ENCODE data around the gene RNU6-7.

Gene RNU6-7

DNA sequence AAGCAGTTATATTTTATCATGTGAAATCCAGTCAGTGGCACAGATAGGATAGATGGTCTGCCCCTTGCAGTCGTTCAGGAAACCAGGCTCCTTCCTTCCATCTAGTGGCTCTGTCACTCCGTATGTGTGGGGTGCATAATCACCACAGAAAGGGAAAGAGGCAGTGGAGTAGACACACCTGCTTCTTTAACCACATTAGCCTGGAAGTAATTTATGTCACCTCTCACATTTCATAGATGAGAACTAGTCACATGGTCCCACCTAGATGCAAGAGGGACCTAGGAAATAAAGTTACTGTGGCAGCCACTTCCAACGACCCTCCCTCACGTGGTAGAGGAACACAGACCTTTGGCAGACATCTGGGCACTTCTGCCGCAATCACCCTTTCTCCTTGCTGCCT is 15.5 kb downstream of the RNU6-7 start:
- no peak for DNase-seq
- TF ChIP-seq POLR2A (IDR thresholded peaks at IDR 0.05; ENCODE audit: low read length): no peak
- no peak for TF ChIP-seq GATA1 (IDR thresholded peaks at IDR 0.05; ENCODE audit: low read depth, low read length)

- peak; percentile 12 to 33 for DNase-seq
Observed at GRCh38 chr14:32224737-32225377, 23.0 kb downstream of the RNU6-7 start.

GRCh38 chr14:32225378-32225920 is 23.6 kb downstream of the RNU6-7 start:
- TF ChIP-seq POLR2A (IDR thresholded peaks at IDR 0.05; ENCODE audit: low read length) (no peak), GATA1 (IDR thresholded peaks at IDR 0.05; ENCODE audit: low read depth, low read length) (no peak)
- DNase-seq: no peak

More at GRCh38 chr14:32224737-32225377, 23.0 kb downstream of the RNU6-7 start:
- no peak for TF ChIP-seq POLR2A (IDR thresholded peaks at IDR 0.05; ENCODE audit: low read length)
- TF ChIP-seq GATA1 (IDR thresholded peaks at IDR 0.05; ENCODE audit: low read depth, low read length): no peak

DNA sequence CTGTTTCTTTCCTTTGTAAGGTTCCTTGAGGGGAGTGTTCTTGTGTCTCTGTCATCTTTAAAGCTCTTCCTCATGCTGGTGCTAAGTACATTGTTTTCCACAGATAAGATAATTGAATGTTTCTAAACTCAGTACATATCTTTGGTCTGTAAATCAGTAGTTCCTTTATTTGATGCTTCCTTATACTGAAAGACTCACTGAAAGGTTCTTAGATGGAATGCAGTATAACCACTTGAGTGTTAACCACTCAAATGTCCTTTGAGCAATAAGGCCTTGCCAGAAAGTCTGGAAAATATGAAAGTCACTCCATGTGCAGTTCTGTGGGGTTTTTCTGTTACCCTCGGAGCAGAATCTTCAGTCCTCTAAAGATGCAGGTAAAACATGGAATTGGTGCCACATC is 24.2 kb downstream of the RNU6-7 start:
- TF ChIP-seq GATA1 (IDR thresholded peaks at IDR 0.05; ENCODE audit: low read depth, low read length) (no peak), POLR2A (IDR thresholded peaks at IDR 0.05; ENCODE audit: low read length) (no peak)
- no peak for DNase-seq

DNA sequence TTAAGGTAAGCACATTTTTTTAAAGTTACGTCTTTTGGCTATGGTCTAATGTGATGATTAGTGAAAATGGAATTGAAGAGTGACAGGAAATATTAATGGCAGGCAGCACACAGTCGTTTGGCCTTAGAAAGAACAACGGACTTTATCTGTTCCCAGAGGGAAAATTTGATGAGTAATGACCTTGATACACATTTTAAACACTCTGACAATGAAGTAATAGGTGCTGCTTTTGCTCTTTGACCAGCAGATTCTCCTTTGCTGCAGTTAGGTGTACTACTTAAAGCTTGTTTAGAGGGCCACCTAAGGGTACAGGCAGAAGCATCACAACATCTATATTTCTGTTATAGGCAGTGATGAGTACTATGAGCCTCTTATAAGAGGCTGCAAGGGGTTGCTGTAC is 28.3 kb downstream of the RNU6-7 start:
- no peak for DNase-seq
- TF ChIP-seq GATA1 (IDR thresholded peaks at IDR 0.05; ENCODE audit: low read depth, low read length) (no peak), POLR2A (IDR thresholded peaks at IDR 0.05; ENCODE audit: low read length) (no peak)

- DNase-seq: no peak
- TF ChIP-seq GATA1 (IDR thresholded peaks at IDR 0.05; ENCODE audit: low read depth, low read length) (no peak), POLR2A (IDR thresholded peaks at IDR 0.05; ENCODE audit: low read length) (no peak)
Observed at GRCh38 chr14:32230695-32231280, 28.9 kb downstream of the RNU6-7 start.

GRCh38 chr14:32232481-32232880 is 30.6 kb downstream of the RNU6-7 start:
- TF ChIP-seq GATA1 (IDR thresholded peaks at IDR 0.05; ENCODE audit: low read depth, low read length) (no peak), POLR2A (IDR thresholded peaks at IDR 0.05; ENCODE audit: low read length) (no peak)
- DNase-seq: no peak

- TF ChIP-seq POLR2A (IDR thresholded peaks at IDR 0.05; ENCODE audit: low read length): no peak
- TF ChIP-seq GATA1 (IDR thresholded peaks at IDR 0.05; ENCODE audit: low read depth, low read length): no peak
- no peak for DNase-seq
Observed at GRCh38 chr14:32233260-32233659, 31.4 kb downstream of the RNU6-7 start.

DNA sequence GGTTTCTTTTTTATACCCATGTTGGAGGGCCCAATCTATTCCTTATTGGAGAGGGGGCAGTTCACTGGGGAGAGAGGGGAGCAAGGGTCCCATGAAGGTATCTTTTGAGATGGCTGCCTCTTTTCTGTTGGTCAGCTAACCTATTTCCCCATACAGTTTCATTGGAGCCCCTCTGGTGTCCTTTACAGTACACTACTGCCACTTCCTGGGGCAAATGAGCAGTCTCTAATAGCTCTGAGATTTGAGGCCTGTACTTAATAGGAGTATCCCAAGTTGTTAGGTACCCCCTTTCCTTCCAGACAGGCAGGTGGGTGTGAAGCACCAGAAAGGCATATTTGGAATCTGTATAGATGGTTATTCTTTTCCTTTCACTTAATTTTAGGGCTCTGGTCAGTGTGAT is 42.6 kb downstream of the RNU6-7 start:
- TF ChIP-seq POLR2A (IDR thresholded peaks at IDR 0.05; ENCODE audit: low read length) (no peak), GATA1 (IDR thresholded peaks at IDR 0.05; ENCODE audit: low read depth, low read length) (no peak)
- DNase-seq: peak in 1 of 2 experiments; percentile 5

GRCh38 chr14:32246751-32247150 is 44.9 kb downstream of the RNU6-7 start:
- no peak for DNase-seq
- no peak for TF ChIP-seq GATA1 (IDR thresholded peaks at IDR 0.05; ENCODE audit: low read depth, low read length)
- no peak for TF ChIP-seq POLR2A (IDR thresholded peaks at IDR 0.05; ENCODE audit: low read length)

GRCh38 chr14:32249371-32249770 is 47.5 kb downstream of the RNU6-7 start:
- no peak for DNase-seq

DNA sequence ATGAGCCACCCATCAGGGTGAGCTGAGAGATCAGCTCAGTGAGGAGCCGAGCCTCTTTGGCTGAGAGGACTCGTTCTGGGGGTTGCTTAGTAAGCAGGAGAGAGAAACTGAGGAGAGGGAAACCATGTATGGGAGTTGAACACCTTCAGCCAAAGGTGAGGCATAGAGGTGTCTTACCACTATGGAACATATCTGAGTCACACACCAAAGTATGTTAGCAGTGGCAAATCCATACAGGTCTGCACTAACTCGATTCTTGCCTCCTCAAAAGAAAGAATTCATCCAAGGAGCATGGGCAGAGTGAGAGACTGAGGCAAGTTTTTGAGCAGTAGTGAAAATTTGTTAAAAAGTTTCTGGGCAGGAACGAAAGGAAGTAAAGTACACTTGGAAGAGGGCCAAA is 47.9 kb downstream of the RNU6-7 start:
- no peak for DNase-seq
- TF ChIP-seq POLR2A (IDR thresholded peaks at IDR 0.05; ENCODE audit: low read length): no peak
- no peak for TF ChIP-seq GATA1 (IDR thresholded peaks at IDR 0.05; ENCODE audit: low read depth, low read length)

More at GRCh38 chr14:32249371-32249770, 47.5 kb downstream of the RNU6-7 start:
- no peak for TF ChIP-seq GATA1 (IDR thresholded peaks at IDR 0.05; ENCODE audit: low read depth, low read length)
- TF ChIP-seq POLR2A (IDR thresholded peaks at IDR 0.05; ENCODE audit: low read length): no peak

DNA sequence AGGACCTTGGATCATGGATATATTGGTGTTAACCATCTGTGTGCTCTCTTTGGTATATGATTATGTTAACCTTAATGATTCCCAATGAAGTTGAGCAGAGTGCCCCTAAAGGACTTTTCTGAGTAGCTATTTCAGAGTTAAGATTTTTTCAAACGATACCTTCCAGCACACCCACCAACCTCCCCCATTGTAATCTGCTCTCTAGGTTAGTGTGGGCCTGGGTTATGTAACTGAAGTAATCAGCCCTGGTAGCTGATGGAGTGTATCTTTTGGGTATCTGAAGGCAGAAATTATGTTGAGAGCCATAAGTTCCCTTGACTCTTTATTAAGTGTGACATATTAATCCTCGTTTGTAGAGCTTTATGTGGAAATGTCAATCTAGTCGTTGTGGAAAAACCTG is 48.8 kb downstream of the RNU6-7 start:
- DNase-seq: no peak
- TF ChIP-seq POLR2A (IDR thresholded peaks at IDR 0.05; ENCODE audit: low read length) (no peak), GATA1 (IDR thresholded peaks at IDR 0.05; ENCODE audit: low read depth, low read length) (no peak)

- TF ChIP-seq POLR2A (IDR thresholded peaks at IDR 0.05; ENCODE audit: low read length) (no peak), GATA1 (IDR thresholded peaks at IDR 0.05; ENCODE audit: low read depth, low read length) (no peak)
- no peak for DNase-seq
Observed at GRCh38 chr14:32251530-32251929, 49.7 kb downstream of the RNU6-7 start.

Measured in erythroblast (primary cell).